H9 (cell line): Measurements from ENCODE around the gene FAM3B. TPM values are rescaled to one million over a fixed set of nuclear protein-coding genes. Genes with fewer than 3 reads are reported as not detected.

ENCODE experiments used
- DNase-seq: peaks from one replicate; pipeline ENCODE4 v3.0.0-alpha.2; 2017
- H2AFZ ChIP-seq: one replicate; pipeline ENCODE4 v1.6.1; 2013; ENCODE audit warnings: mild to moderate bottlenecking, low read length, control low read depth, moderate library complexity
- H2AK5ac ChIP-seq: 2 replicates; pipeline ENCODE4 v1.6.1; 2013; ENCODE audit warnings: low read length, control low read depth, mixed read lengths; ENCODE audit not compliant: insufficient read length
- H2BK120ac ChIP-seq: one replicate; pipeline ENCODE4 v1.6.1; 2013; ENCODE audit warnings: low read depth, mild to moderate bottlenecking, low read length, control low read depth, inconsistent platforms; ENCODE audit not compliant: poor library complexity, severe bottlenecking
- H2BK12ac ChIP-seq: 2 replicates; pipeline ENCODE4 v1.6.1; 2013; ENCODE audit warnings: low read length, control low read depth, mixed read lengths, low read depth; ENCODE audit not compliant: insufficient read length
- H2BK15ac ChIP-seq: 2 replicates; pipeline ENCODE4 v1.6.1; 2013; ENCODE audit warnings: low read depth, low read length, control low read depth
- H2BK20ac ChIP-seq: one replicate; pipeline ENCODE4 v1.6.1; 2013; ENCODE audit warnings: low read depth, mild to moderate bottlenecking, low read length, control low read depth, inconsistent platforms; ENCODE audit not compliant: poor library complexity, severe bottlenecking
- H2BK5ac ChIP-seq: 2 replicates; pipeline ENCODE4 v1.6.1; 2013; ENCODE audit warnings: low read length, control low read depth, mixed read lengths; ENCODE audit not compliant: insufficient read length
- H3K14ac ChIP-seq: 2 replicates; pipeline ENCODE4 v1.6.1; 2013; ENCODE audit warnings: low read length, control low read depth; ENCODE audit not compliant: insufficient read depth
- H3K18ac ChIP-seq: 2 replicates; pipeline ENCODE4 v1.6.1; 2013; ENCODE audit warnings: low read depth, mild to moderate bottlenecking, mixed read lengths, low read length, control low read depth; ENCODE audit not compliant: insufficient read length
- H3K23ac ChIP-seq: 2 replicates; pipeline ENCODE4 v1.6.1; 2013; ENCODE audit warnings: low read length, control low read depth, mixed read lengths, low read depth; ENCODE audit not compliant: insufficient read length
- H3K23me2 ChIP-seq: 2 replicates; pipeline ENCODE4 v1.6.1; 2013; ENCODE audit warnings: low read depth, mild to moderate bottlenecking, mixed read lengths, low read length, control low read depth; ENCODE audit not compliant: insufficient read length, poor library complexity, severe bottlenecking
- H3K27ac ChIP-seq: 2 replicates; pipeline ENCODE4 v1.5.1; 2013; ENCODE audit warnings: low read length, control low read depth, mixed read lengths, low read depth; ENCODE audit not compliant: insufficient read length
- H3K27me3 ChIP-seq: 2 replicates; pipeline ENCODE4 v1.6.1; 2013; ENCODE audit warnings: low read length, control low read depth, inconsistent platforms; ENCODE audit not compliant: insufficient read depth
- H3K4ac ChIP-seq: 2 replicates; pipeline ENCODE4 v1.6.1; 2013; ENCODE audit warnings: low read depth, mild to moderate bottlenecking, control low read depth, inconsistent platforms, low read length, moderate library complexity
- H3K4me1 ChIP-seq: 2 replicates; pipeline ENCODE4 v1.6.1; 2013; ENCODE audit warnings: low read length, control low read depth, inconsistent platforms; ENCODE audit not compliant: insufficient read depth
- H3K4me2 ChIP-seq: 2 replicates; pipeline ENCODE4 v1.6.1; 2013; ENCODE audit warnings: low read length, control low read depth, mixed read lengths; ENCODE audit not compliant: insufficient read length, insufficient read depth
- H3K56ac ChIP-seq: 2 replicates; pipeline ENCODE4 v1.6.1; 2013; ENCODE audit warnings: low read depth, mild to moderate bottlenecking, mixed read lengths, low read length, control low read depth; ENCODE audit not compliant: insufficient read length
- H3K79me1 ChIP-seq: 2 replicates; pipeline ENCODE4 v1.6.1; 2013; ENCODE audit warnings: low read depth, mild to moderate bottlenecking, moderate library complexity, low read length, control low read depth, inconsistent platforms; ENCODE audit not compliant: insufficient read depth, poor library complexity, severe bottlenecking
- H3K79me2 ChIP-seq: 2 replicates; pipeline ENCODE4 v1.6.1; 2013; ENCODE audit warnings: low read length, control low read depth, inconsistent platforms; ENCODE audit not compliant: insufficient read depth
- H3K9ac ChIP-seq: 2 replicates; pipeline ENCODE4 v1.6.1; 2013; ENCODE audit warnings: low read length, control low read depth, mixed read lengths; ENCODE audit not compliant: insufficient read length; ENCODE audit errors: extremely low read depth
- H3K9me3 ChIP-seq: one replicate; pipeline ENCODE4 v1.6.1; 2013; ENCODE audit warnings: low read depth, low read length, inconsistent platforms; ENCODE audit not compliant: control insufficient read depth
- H3T11ph ChIP-seq: one replicate; pipeline ENCODE4 v1.6.1; 2013; ENCODE audit warnings: mild to moderate bottlenecking, low read length, control low read depth, inconsistent platforms
- H4K20me1 ChIP-seq: one replicate; pipeline ENCODE4 v1.6.1; 2013; ENCODE audit not compliant: control insufficient read depth, insufficient read length, insufficient read depth
- H4K5ac ChIP-seq: 2 replicates; pipeline ENCODE4 v1.6.1; 2013; ENCODE audit warnings: low read depth, mild to moderate bottlenecking, mixed read lengths, low read length, control low read depth; ENCODE audit not compliant: insufficient read length
- H4K8ac ChIP-seq: replicated peaks from 2 replicates; pipeline ENCODE4 v1.6.1; 2013; ENCODE audit warnings: low read length, control low read depth, mixed read lengths, low read depth; ENCODE audit not compliant: insufficient read length
- H4K91ac ChIP-seq: 2 replicates; pipeline ENCODE4 v1.6.1; 2013; ENCODE audit warnings: low read depth, mild to moderate bottlenecking, moderate library complexity, mixed read lengths, low read length, control low read depth; ENCODE audit not compliant: insufficient read length
- H3K27ac Mint-ChIP-seq, 3 experiments: 2 replicates in 2 of 3; 3 replicates in 1 of 3; pipeline ENCODE4 v1.8.0; 2020 to 2021; ENCODE audit warnings: mixed read lengths in 3 of 3, mild to moderate bottlenecking in 1 of 3, moderate library complexity in 1 of 3
- H3K27me3 Mint-ChIP-seq: 2 replicates; pipeline ENCODE4 v1.8.0; 2021; ENCODE audit warnings: low read depth, mild to moderate bottlenecking, moderate library complexity, mixed read lengths
- H3K36me3 Mint-ChIP-seq, 3 experiments: 2 replicates in 2 of 3; 3 replicates in 1 of 3; pipeline ENCODE4 v1.8.0; 2020 to 2021; ENCODE audit warnings: low read depth in 3 of 3, mixed read lengths in 3 of 3; ENCODE audit not compliant: insufficient read depth in 1 of 3
- H3K4me1 Mint-ChIP-seq, 2 experiments: 2 replicates each; pipeline ENCODE4 v1.8.0; 2020; ENCODE audit warnings: mixed read lengths in 2 of 2
- H3K4me3 Mint-ChIP-seq, 2 experiments: 2 replicates in 1 of 2; 3 replicates in 1 of 2; pipeline ENCODE4 v1.8.0; 2020 to 2021; ENCODE audit warnings: mild to moderate bottlenecking in 2 of 2, mixed read lengths in 2 of 2, moderate library complexity in 1 of 2
- H3K9me3 Mint-ChIP-seq, 2 experiments: 2 replicates in 1 of 2; 3 replicates in 1 of 2; pipeline ENCODE4 v1.8.0; 2020; ENCODE audit warnings: mild to moderate bottlenecking in 2 of 2, mixed read lengths in 2 of 2, moderate library complexity in 1 of 2
- CTCF ChIP-seq: fragments of 200-600 bp; sonication (generic); conservative IDR thresholded peaks from 3 replicates; pipeline ENCODE4 v1.8.0; 2021; ENCODE audit warnings: antibody characterized with exemption, mild to moderate bottlenecking
- WGBS: extraction: QIAGEN DNeasy Blood & Tissue Kit; methylation state at CpG from one replicate; pipeline ENCODE4 v1.1.7; 2013; ENCODE audit warnings: missing lambda C conversion rate, low lambda C conversion rate, mixed read lengths; ENCODE audit not compliant: insufficient read length; ENCODE audit errors: extremely low coverage; 5-methylcytosine and 5-hydroxymethylcytosine counted together
- total RNA-seq: library from RNA; stranded (reverse); gene quantifications from 2 replicates; pipeline ENCODE4 v1.2.1, GENCODE V29; 2021

Gene FAM3B
- total RNA-seq, 1 experiment from 2014 or later, result 5.0 TPM

DNA sequence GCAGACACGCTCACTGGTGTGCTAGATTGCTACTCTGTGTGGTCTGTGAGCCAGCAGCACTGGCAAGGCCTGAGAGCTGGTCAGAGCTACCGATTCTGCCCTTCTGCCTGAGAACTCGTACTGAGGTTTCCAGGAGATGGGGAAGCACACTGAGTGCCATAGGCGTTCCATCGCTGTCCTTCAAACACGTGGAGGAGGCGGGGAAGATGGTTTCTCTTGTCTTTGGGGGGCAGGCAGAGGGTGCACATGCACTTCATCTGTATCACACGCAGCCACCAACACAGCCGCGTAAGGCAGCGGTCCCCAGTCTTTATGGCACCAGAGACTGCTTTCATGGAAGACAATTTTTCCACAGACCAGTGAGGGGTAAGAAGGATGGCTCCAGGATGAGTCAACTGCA, 85.6 kb downstream of the FAM3B start:
- Histone ChIP-seq H3K27ac (no peak overlapping the region), H2BK15ac (no peak overlapping the region), H4K20me1 (no peaks in the 10 kb centered on the region), H2BK120ac (no peak overlapping the region), H3K4me1 (no peaks in the 10 kb centered on the region), H3K23ac (no peak overlapping the region), H3K14ac (no peak overlapping the region), H3K27me3 (no peaks in the 10 kb centered on the region), H4K91ac (no peak overlapping the region), H3K23me2 (no peaks in the 10 kb centered on the region), H3K4me2 (no peak overlapping the region), H3K9ac (no peak overlapping the region), H3K9me3 (no peaks in the 10 kb centered on the region), H4K8ac (no peak overlapping the region), H2BK12ac (no peak overlapping the region), H3K79me2 (no peaks in the 10 kb centered on the region), H3T11ph (no peak overlapping the region), H3K18ac (no peak overlapping the region), H3K79me1 (no peaks in the 10 kb centered on the region), H2AFZ (no peak overlapping the region), H3K56ac (no peak overlapping the region), H2BK20ac (no peak overlapping the region), H2AK5ac (no peak overlapping the region), H2BK5ac (no peak overlapping the region), H4K5ac (no peak overlapping the region), H3K4ac (no peak overlapping the region)
- no peak for TF ChIP-seq CTCF
- Mint-ChIP-seq H3K4me3 (no peak overlapping the region), H3K27me3 (peaks cover 2% of the 10 kb centered on the region), H3K4me1 (peaks cover 4 to 5% of the 10 kb centered on the region in 2 experiments), H3K9me3 (no peaks in the 10 kb centered on the region; a peak in 1 of 5 replicates), H3K27ac (no peak overlapping the region), H3K36me3 (peaks cover 0 to 11% (median 0%) of the 10 kb centered on the region in 3 experiments; a peak in 2 of 7 replicates)
- peak; percentile 14 for DNase-seq
- WGBS, result no CpG with 5 or more reads among the region's 11 CpGs
